ENCODE results near the gene SAMD4A.

DNA sequence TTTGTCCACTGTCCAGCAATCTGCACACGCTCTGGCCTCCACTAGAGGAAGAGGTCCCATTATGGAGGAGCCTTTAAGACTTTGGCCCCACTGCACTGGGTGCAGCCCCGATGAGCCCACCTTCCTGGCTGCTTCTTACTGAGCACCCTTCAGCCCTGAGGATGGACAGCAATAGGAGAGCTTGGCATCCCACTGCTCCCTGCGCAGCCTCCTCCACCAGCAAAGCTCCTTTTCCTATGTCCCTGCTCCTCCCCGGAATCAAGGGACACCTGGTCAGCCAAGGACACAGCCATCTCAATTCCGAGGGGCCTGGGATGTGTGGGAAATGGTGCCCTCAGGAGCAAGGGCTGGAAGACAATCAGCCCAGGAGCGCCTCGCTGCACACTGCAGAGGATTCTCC, 241.0 kb downstream of the SAMD4A start:
- TF ChIP-seq EZH2 (IDR thresholded peaks at IDR 0.05; ENCODE audit: low read length, missing control alignments): no peak
- TF ChIP-seq, protein P1, sequence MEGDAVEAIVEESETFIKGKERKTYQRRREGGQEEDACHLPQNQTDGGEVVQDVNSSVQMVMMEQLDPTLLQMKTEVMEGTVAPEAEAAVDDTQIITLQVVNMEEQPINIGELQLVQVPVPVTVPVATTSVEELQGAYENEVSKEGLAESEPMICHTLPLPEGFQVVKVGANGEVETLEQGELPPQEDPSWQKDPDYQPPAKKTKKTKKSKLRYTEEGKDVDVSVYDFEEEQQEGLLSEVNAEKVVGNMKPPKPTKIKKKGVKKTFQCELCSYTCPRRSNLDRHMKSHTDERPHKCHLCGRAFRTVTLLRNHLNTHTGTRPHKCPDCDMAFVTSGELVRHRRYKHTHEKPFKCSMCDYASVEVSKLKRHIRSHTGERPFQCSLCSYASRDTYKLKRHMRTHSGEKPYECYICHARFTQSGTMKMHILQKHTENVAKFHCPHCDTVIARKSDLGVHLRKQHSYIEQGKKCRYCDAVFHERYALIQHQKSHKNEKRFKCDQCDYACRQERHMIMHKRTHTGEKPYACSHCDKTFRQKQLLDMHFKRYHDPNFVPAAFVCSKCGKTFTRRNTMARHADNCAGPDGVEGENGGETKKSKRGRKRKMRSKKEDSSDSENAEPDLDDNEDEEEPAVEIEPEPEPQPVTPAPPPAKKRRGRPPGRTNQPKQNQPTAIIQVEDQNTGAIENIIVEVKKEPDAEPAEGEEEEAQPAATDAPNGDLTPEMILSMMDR (conservative IDR thresholded peaks at IDR 0.05 in 1 of 2, IDR thresholded peaks at IDR 0.05 in 1 of 2; ENCODE audit: low read depth in 1 of 2, low read length in 2 of 2): no peak

Measured in fibroblast of lung (primary cell).